Activated naive CD8-positive, alpha-beta T cell treated with anti-CD3 and anti-CD28 coated beads for 36 hours (primary cell): ENCODE data around the gene NAIP. TPM values are rescaled to one million over a fixed set of nuclear protein-coding genes. Genes with fewer than 3 reads are reported as not detected.
"Not testable (repeated sequence)": the region's sequence is repeated elsewhere in the genome, so short reads cannot be mapped to it uniquely, and the experiment has no call there.

Experiments used
- DNase-seq: peaks from one replicate; pipeline ENCODE4 v3.0.0; 2021
- H3K27ac Mint-ChIP-seq: one replicate; pipeline ENCODE4 v1.8.0; 2022; ENCODE audit warnings: mild to moderate bottlenecking, moderate library complexity, mixed read lengths
- H3K27me3 Mint-ChIP-seq: one replicate; pipeline ENCODE4 v1.8.0; 2022; ENCODE audit warnings: mild to moderate bottlenecking, mixed read lengths
- H3K36me3 Mint-ChIP-seq: one replicate; pipeline ENCODE4 v1.8.0; 2021; ENCODE audit warnings: mild to moderate bottlenecking, mixed read lengths
- H3K4me1 Mint-ChIP-seq: one replicate; pipeline ENCODE4 v1.8.0; 2021; ENCODE audit warnings: mixed read lengths
- H3K4me3 Mint-ChIP-seq: one replicate; pipeline ENCODE4 v1.8.0; 2022; ENCODE audit warnings: mild to moderate bottlenecking, moderate library complexity, mixed read lengths
- H3K9me3 Mint-ChIP-seq: one replicate; pipeline ENCODE4 v1.8.0; 2022; ENCODE audit warnings: mixed read lengths
- total RNA-seq, 2 experiments: library from RNA; stranded (reverse); gene quantifications; one replicate each; pipeline ENCODE4 v1.2.3, GENCODE V29; 2021

Gene NAIP
- total RNA-seq, 2 experiments from 2014 or later, result 0.70 to 1.1 TPM

DNA sequence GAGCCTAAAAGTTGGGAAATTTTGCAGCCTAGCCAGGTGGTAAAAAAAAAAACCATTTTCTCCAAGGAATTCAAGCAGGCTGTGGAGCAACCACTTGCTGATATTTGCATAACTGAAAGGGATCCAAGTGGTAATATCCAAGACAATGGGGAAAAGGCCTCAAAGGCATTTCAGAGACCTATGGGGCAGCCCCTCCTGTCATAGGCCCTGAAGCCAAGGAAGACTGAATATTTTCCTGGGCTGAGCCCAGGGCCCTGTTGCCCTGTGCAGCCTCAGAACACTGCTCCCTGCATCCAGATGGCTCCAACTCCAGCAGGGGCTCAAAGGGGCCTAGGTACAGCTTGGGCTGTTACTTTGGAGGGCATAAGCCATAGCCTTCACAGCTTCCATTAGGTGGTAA lies 60.6 kb downstream of the NAIP start:
- not testable (repeated sequence) for H3K9me3 Mint-ChIP-seq, H3K36me3 Mint-ChIP-seq, H3K27ac Mint-ChIP-seq, DNase-seq, H3K4me3 Mint-ChIP-seq, H3K4me1 Mint-ChIP-seq, H3K27me3 Mint-ChIP-seq

- H3K27ac Mint-ChIP-seq, H3K4me3 Mint-ChIP-seq, H3K27me3 Mint-ChIP-seq, H3K4me1 Mint-ChIP-seq, H3K9me3 Mint-ChIP-seq, DNase-seq, H3K36me3 Mint-ChIP-seq: not testable (repeated sequence)
Measured at GRCh38 chr5:70953068-70953467, 72.1 kb downstream of the NAIP start.

DNA sequence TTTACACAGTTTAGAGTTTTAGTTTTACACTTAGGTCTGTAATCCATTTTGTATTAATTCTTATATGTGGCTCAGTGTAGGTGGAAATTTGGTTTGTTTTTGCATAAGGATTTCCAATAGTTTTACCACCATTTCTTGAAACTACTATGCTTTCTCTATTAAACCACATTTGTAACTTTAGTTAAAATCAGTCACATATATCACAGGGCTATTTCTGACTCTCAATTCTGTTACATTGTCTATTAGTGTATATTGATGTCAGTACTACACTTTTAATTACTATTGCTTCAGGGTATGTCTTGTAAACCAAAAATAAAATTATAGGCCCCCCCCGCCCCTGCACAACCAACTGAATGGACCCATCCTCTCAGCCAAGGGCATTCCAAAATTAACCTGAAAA lies 92.6 kb downstream of the NAIP start:
- not testable (repeated sequence) for H3K27ac Mint-ChIP-seq, H3K9me3 Mint-ChIP-seq, H3K4me1 Mint-ChIP-seq, H3K4me3 Mint-ChIP-seq, DNase-seq, H3K36me3 Mint-ChIP-seq, H3K27me3 Mint-ChIP-seq

GRCh38 chr5:70931709-70932368 lies 93.3 kb downstream of the NAIP start:
- H3K4me1 Mint-ChIP-seq, result not testable (repeated sequence)

DNA sequence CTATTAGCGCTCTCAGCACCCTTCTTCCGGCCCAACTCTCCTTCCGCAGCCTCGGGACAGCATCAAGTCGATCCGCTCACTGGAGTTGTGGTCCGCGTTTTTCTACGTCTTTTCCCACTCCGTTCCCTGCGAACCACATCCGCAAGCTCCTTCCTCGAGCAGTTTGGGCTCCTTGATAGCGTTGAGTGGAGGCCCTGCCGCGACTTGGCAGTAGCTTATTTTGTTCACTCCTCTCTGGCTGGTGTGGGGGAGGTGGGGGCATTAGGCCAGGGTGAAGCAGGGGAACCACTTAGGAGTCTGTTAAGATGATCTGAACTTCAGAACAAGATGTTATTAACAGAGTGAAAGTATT lies 100.0 kb downstream of the NAIP start:
- H3K4me3 Mint-ChIP-seq, H3K27me3 Mint-ChIP-seq, H3K27ac Mint-ChIP-seq: not testable (repeated sequence)

More at GRCh38 chr5:70931709-70932368, 93.3 kb downstream of the NAIP start:
- not testable (repeated sequence) for H3K4me3 Mint-ChIP-seq, H3K27ac Mint-ChIP-seq, H3K36me3 Mint-ChIP-seq, H3K9me3 Mint-ChIP-seq, DNase-seq, H3K27me3 Mint-ChIP-seq

More for the DNA sequence above, 100.0 kb downstream of the NAIP start:
- DNase-seq, H3K4me1 Mint-ChIP-seq, H3K36me3 Mint-ChIP-seq, H3K9me3 Mint-ChIP-seq: not testable (repeated sequence)

Other genes with a start within 250 kb of the NAIP start
- gene SERF1A, start 124.7 kb downstream of the NAIP start, total RNA-seq, result 10 to 100 TPM in 1 of 2 experiments, 1 to 10 TPM in 1; 6.8 to 11.5 TPM
- gene SMN1, start 100.3 kb downstream of the NAIP start, total RNA-seq, result 100 to 1,000 TPM; 102 to 109 TPM
- gene GTF2H2, start 42.3 kb upstream of the NAIP start, total RNA-seq, result 10 to 100 TPM; 45.0 to 46.1 TPM